DND-41 (cell line): ENCODE data around the gene TUT4.

ENCODE experiments used
- EZH2 ChIP-seq: IDR thresholded peaks from 3 replicates; pipeline ENCODE4 v1.6.1; 2012; ENCODE audit warnings: borderline replicate concordance, low read depth, mild to moderate bottlenecking, moderate library complexity, low read length, inconsistent platforms; ENCODE audit not compliant: severe bottlenecking
- TF ChIP-seq, protein P1 (sequence below): IDR thresholded peaks from 2 replicates; pipeline ENCODE4 v1.5.1; 2012; ENCODE audit warnings: borderline replicate concordance, low read length, moderate library complexity, mild to moderate bottlenecking; ENCODE audit not compliant: poor library complexity, severe bottlenecking; ENCODE audit errors: extremely low read depth

GRCh38 chr1:52592637-52593323 is 39.9 kb upstream of the TUT4 start:
- TF ChIP-seq, protein P1, sequence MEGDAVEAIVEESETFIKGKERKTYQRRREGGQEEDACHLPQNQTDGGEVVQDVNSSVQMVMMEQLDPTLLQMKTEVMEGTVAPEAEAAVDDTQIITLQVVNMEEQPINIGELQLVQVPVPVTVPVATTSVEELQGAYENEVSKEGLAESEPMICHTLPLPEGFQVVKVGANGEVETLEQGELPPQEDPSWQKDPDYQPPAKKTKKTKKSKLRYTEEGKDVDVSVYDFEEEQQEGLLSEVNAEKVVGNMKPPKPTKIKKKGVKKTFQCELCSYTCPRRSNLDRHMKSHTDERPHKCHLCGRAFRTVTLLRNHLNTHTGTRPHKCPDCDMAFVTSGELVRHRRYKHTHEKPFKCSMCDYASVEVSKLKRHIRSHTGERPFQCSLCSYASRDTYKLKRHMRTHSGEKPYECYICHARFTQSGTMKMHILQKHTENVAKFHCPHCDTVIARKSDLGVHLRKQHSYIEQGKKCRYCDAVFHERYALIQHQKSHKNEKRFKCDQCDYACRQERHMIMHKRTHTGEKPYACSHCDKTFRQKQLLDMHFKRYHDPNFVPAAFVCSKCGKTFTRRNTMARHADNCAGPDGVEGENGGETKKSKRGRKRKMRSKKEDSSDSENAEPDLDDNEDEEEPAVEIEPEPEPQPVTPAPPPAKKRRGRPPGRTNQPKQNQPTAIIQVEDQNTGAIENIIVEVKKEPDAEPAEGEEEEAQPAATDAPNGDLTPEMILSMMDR = no peak
- no peak for TF ChIP-seq EZH2
